SJSA1 (cell line): Measurements from ENCODE around the gene KNDC1. TPM values are rescaled to one million over a fixed set of nuclear protein-coding genes. Genes with fewer than 3 reads are reported as not detected.
A peak's percentile ranks its signal among the peaks of the same experiment; 100 is the strongest.
"Not testable (repeated sequence)": the region's sequence is repeated elsewhere in the genome, so short reads cannot be mapped to it uniquely, and the experiment has no call there.

Source experiments
- DNase-seq, 2 experiments: peaks; one replicate each; pipeline ENCODE4 v3.0.0-alpha.2; 2015 to 2020; ENCODE audit warnings: low spot score in 2 of 2, low read depth in 1 of 2
- H3K27ac ChIP-seq: fragments of 250-450 bp; sonication (Bioruptor Pico); 2 replicates; pipeline ENCODE4 v1.5.1; 2020; ENCODE audit warnings: mild to moderate bottlenecking, moderate library complexity
- H3K27me3 ChIP-seq: fragments of 250-450 bp; sonication (Bioruptor Pico); replicated peaks from 2 replicates; pipeline ENCODE4 v1.5.1; 2020; ENCODE audit warnings: mild to moderate bottlenecking, moderate library complexity
- H3K36me3 ChIP-seq: fragments of 250-450 bp; sonication (Bioruptor Pico); 2 replicates; pipeline ENCODE4 v1.5.1; 2020; ENCODE audit warnings: mild to moderate bottlenecking
- H3K4me1 ChIP-seq: fragments of 250-450 bp; sonication (Bioruptor Pico); replicated peaks from 2 replicates; pipeline ENCODE4 v1.6.1; 2021; ENCODE audit warnings: mild to moderate bottlenecking
- H3K4me3 ChIP-seq: fragments of 250-450 bp; sonication (Bioruptor Pico); 2 replicates; pipeline ENCODE4 v1.5.1; 2020; ENCODE audit warnings: mild to moderate bottlenecking
- H3K9me3 ChIP-seq: fragments of 250-450 bp; sonication (Bioruptor Pico); replicated peaks from 2 replicates; pipeline ENCODE4 v1.5.1; 2020; ENCODE audit warnings: mild to moderate bottlenecking
- total RNA-seq: library from RNA; depleted of rRNA; stranded (reverse); fragments of >200 nt; shearing (Covaris generic); gene quantifications from 2 replicates; pipeline ENCODE4 v1.2.3, GENCODE V29; 2014

Gene KNDC1
- total RNA-seq, 1 experiment from 2014 or later = 0.11 TPM

DNA sequence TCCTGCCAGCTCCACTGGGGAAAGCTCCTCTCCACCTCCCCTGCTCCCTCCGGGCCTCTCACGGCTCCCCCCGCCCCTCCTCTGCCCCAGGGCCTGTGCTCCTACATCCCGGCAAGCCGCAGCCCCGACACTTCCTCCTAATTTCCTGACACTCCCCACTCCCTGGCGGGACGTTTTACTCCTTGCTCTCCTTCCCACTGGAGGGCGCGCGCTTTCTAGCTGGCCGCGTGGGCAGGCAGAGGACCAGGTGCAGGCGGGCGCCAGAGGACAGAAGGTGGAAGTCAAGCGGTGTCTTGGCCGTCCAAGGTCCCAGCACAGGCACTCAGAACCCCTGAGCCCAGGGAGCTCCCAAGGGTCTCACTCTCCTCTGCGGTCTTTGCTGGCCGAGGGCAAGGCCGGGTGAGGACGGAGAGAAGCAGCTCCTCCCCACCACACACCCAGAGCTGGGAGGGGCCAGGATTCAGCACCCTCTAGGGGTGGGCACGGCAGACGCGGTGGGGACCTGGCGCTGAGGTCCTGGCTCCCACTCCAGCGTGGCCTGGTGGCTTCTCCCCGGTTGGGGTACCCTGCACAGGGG, 97.6 kb downstream of the KNDC1 start:
- Histone ChIP-seq H3K36me3 (peaks cover 2% of the 10 kb centered on the region; the same call in 1 of the 2 replicates), H3K27me3 (peaks cover 7% of the 10 kb centered on the region; the same call in 1 of the 2 replicates), H3K4me1 (peaks cover 25% of the 10 kb centered on the region), H3K27ac (no peak overlapping the region), H3K9me3 (peaks cover 3% of the 10 kb centered on the region; the same call in 1 of the 2 replicates), H3K4me3 (no peak overlapping the region)
- no peak for DNase-seq

DNA sequence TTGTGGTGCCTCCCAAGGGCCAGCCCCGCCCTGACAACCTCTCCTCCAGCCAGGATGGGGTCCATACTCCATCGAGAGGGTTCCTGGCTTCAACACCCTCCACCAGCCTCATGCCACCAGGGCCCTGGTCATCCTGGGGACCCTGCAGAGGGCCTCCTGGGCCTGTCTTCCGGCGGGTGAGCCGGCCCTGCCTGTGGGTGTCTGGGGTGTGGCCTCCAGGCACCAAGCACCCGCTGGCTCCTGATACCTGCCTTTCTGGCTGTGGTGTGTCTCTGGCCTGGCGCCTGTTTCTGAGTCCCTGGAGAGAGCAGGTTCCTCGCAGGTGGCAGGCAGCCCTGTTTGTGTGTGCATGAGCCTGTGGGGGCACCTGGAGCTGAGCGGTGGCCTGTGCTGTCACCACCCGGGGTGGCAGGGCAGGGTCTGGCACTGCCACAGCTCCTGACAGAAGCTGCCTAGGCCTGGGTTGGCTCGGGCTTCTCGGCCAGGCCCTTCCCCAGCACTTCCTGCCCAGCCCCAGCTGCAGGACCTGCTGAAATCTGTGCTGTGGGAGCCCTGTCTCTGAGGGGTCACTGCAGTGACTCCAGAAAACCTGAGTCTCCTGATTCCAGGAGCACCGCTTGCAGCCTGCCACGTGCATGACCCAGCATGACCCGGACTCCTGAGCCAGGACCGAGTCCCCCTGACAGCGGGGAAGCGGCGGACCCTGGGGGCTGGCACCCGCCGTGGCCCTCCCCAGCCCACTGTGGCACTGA, 98.2 kb downstream of the KNDC1 start:
- Histone ChIP-seq H3K4me1 (peaks cover 25% of the 10 kb centered on the region), H3K27ac (no peak overlapping the region), H3K36me3 (peaks cover 2% of the 10 kb centered on the region; the same call in 1 of the 2 replicates), H3K9me3 (peaks cover 3% of the 10 kb centered on the region; the same call in 1 of the 2 replicates), H3K27me3 (peaks cover under 1% of the 10 kb centered on the region; the same call in 1 of the 2 replicates), H3K4me3 (no peak overlapping the region)
- DNase-seq = no peak

DNA sequence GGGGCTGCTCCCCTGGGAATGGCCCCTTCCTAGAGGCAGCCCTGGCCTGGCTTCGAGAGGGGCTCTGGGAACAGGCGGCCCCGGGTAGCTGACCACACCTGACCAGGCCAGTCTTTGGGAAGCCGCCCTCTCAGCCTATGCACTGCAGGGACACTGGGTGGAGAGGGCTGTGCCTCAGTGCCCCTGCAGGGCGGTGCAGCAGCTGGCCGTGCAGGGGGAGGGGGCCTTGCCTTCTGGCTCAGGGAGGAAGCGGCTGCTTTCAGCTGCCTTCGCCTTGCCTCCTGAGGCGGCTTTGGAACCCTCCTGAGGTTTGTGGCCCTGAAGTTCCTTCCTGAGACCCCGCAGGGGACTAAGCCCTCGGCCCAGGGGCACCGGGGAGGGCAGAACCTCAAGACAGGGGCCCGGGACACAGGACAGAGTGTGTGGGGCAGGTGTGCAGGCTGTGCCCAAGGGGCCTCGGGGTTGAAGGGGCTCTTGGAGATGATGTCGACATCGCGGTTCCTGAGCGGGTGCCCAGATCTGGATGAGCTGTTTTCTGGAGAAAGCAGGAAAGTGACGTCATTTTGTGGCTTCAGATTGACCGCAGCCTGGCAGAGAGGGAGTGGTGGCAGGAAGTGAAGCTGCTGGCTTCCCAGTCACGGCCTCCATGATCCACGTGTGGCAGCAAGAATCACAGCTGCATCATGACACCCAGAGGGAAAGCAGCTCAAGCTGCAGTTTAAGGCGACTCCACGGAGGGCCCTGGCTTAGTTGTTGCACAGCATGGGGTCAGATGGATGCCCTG, 99.0 kb downstream of the KNDC1 start:
- no peak overlapping the region for H3K4me3 ChIP-seq
- no peaks in the 10 kb centered on the region; the same call in 1 of the 2 replicates for H3K27me3 ChIP-seq
- peak overlapping the region; percentile 68 for H3K27ac ChIP-seq
- H3K36me3 ChIP-seq = peaks cover 2% of the 10 kb centered on the region; the same call in 1 of the 2 replicates
- peaks cover 3% of the 10 kb centered on the region; the same call in 1 of the 2 replicates for H3K9me3 ChIP-seq
- peak; percentile 92 to 96 for DNase-seq
- peaks cover 25% of the 10 kb centered on the region for H3K4me1 ChIP-seq

DNA sequence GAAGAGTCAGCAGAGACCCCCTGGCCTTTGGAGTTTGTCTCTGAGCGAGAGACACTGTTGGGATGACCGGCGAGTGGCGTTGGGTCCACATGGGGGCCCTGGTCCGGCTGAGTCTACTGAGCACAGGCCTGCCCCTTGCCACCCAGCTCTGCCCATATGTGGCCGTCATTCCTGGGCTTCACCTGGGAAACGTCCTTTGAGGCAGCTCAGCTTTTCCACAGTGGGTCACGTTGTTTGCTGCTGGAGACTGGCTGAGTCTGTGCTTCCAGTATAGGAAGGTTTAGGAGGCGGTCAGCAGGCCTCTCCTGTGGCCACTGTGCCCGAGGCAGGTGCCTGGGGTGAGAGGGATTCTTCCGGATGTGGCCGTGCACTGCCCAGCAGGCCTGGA, 99.6 kb downstream of the KNDC1 start:
- Histone ChIP-seq H3K27ac (peak overlapping the region; percentile 65), H3K9me3 (peaks cover 3% of the 10 kb centered on the region; the same call in 1 of the 2 replicates), H3K36me3 (peaks cover 2% of the 10 kb centered on the region; the same call in 1 of the 2 replicates), H3K4me3 (no peak overlapping the region), H3K4me1 (peaks cover 25% of the 10 kb centered on the region), H3K27me3 (no peaks in the 10 kb centered on the region; the same call in 1 of the 2 replicates)
- DNase-seq = no peak

DNA sequence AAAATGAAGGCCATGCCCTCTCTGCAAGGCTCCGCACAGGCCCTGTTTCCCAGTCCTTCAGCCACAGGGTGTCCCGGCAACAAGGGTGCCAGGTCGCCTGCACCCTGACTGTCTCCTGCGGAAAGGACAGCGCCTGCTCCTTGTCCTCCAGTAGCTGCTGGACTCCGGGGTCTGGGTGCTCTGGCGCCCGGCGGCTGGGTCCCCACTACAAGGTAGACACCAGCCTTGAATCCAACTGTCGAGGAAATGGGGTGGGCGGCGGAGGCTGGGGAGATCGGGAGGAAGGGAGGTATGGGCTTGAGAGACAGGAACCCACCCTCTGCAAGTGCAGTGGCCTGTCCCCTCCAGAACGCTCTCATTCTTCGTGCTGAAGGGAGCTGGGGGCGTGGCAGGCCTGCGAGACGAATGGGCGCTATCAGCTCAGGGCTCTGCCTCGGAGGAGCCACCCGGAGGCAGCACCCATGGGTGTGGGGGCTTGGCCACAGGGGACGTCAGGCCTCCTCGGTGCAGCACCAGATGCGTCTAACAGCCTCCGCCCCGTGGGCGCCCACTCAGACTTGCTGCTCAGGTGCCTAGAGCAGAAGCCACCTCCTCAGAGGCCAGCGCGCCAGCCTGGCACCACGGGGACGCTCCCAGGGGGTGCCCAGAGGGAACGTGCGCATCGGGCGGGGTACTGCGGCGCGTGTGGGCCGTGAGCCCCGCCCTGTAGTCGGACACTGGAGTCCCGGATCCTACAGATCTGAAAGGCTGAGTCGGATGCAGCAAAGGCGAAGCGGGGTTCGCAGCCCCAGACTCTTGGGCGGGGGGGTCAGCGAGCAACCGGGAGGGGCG, 101.1 kb downstream of the KNDC1 start:
- peaks cover 2% of the 10 kb centered on the region; the same call in 1 of the 2 replicates for H3K36me3 ChIP-seq
- peaks cover 3% of the 10 kb centered on the region; the same call in 1 of the 2 replicates for H3K9me3 ChIP-seq
- DNase-seq = peak in 1 of 2 experiments; percentile 38
- no peaks in the 10 kb centered on the region; the same call in 1 of the 2 replicates for H3K27me3 ChIP-seq
- H3K4me3 ChIP-seq = peak overlapping the region; percentile 91
- peak overlapping the region; percentile 97 for H3K27ac ChIP-seq
- H3K4me1 ChIP-seq = peaks cover 25% of the 10 kb centered on the region

DNA sequence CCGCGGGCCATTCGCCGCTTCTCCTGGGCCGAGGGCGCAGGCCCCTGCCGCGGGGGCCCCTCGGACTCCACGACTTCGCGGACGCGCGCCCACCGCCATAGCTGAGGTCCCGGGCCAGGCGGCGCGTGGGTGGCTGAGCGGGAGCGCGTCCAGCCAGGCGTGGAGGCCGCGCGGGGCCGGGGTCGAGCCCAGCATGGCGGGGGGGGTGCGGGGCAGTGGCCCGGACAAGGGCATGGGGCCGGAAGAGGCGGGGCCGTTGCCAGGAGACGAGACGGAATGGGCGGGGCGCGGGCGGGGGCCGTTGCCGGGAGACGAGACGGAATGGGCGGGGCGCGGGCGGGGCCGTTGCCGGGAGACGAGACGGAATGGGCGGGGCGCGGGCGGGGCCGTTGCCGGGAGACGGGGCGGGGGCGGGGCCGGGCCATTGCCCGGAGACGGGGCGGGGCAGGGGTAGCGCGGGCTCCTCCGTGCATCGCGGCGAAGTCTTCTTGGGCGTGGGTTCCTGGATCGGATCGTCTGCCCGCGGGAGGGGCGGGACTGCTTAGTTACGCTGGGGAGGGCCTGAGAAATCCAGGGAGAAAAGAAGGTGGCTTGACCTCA, 101.8 kb downstream of the KNDC1 start:
- Histone ChIP-seq H3K4me3 (peak overlapping the region; percentile 91), H3K27ac (peak overlapping the region; percentile 97), H3K4me1 (peaks cover 25% of the 10 kb centered on the region), H3K27me3 (no peaks in the 10 kb centered on the region; the same call in 1 of the 2 replicates), H3K9me3 (peaks cover 3% of the 10 kb centered on the region; the same call in 1 of the 2 replicates), H3K36me3 (peaks cover 2% of the 10 kb centered on the region; the same call in 1 of the 2 replicates)
- peak in 1 of 2 experiments; percentile 87 for DNase-seq

DNA sequence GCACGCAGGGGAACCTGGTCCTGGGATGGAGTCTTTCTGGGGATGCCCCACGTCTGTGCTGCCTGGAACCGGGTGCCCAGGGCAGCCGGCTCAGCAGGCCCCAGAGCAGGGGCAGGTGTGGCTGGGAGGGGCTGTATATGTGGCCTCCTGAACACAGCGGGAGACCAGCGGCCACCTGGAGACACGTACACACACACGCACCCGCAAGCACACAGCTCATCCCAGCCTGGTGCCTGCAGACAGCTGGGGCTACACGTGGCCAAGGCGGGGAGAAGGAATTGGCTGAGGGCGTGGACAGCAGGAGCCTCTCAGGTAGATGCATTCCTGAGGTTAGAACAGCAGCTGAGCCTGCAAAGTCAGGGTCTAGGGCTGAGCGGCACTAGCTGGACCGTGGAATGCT, 102.7 kb downstream of the KNDC1 start:
- H3K27me3 ChIP-seq = no peaks in the 10 kb centered on the region; the same call in 1 of the 2 replicates
- H3K4me1 ChIP-seq = peaks cover 25% of the 10 kb centered on the region
- H3K4me3 ChIP-seq = no peak overlapping the region
- peaks cover 2% of the 10 kb centered on the region; the same call in 1 of the 2 replicates for H3K36me3 ChIP-seq
- DNase-seq = no peak
- H3K9me3 ChIP-seq = peaks cover 3% of the 10 kb centered on the region; the same call in 1 of the 2 replicates
- H3K27ac ChIP-seq = no peak overlapping the region

DNA sequence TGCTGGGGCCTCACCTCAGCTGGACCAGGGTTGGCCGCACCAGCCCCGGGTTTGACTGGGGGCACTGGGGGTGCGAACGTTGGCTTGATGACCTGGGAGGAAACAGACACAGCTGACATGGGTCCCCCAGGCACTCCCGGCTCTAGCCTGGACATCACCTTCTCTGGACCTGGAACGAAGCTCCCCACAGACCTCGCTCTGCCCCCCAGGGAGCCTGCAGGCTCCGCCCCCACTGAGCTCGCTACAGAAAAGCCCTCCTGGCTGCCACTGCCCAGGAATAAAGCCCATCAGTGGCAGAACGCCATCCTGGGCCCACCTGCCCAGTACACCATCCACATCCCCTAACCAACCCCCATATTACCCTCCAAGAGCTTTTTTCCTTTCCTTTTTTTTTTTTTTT, 103.7 kb downstream of the KNDC1 start:
- no peak for DNase-seq
- H3K27ac ChIP-seq = no peak overlapping the region
- no peak overlapping the region for H3K4me3 ChIP-seq
- H3K27me3 ChIP-seq = no peaks in the 10 kb centered on the region; the same call in 1 of the 2 replicates
- peaks cover 22% of the 10 kb centered on the region for H3K4me1 ChIP-seq
- peaks cover 2% of the 10 kb centered on the region; the same call in 1 of the 2 replicates for H3K36me3 ChIP-seq
- peaks cover 3% of the 10 kb centered on the region; the same call in 1 of the 2 replicates for H3K9me3 ChIP-seq

DNA sequence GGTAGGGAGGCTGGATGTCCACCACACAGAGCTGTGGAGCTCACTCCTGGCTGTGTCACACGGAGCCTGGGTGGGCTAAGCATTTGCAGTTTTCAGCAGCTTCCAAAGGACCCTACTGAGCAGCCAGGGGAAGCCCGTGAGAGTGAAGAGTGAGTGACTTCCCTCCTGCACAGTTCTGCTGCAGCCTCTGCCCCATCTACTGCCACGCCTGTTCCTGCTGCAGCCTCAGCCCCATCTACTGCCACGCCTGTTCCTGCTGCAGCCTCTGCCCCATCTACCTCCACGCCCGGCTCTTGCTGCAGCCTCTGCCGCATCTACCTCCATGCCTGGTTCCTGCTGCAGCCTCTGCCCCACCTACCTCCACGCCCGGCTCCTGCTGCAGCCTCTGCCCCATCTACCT, 104.4 kb downstream of the KNDC1 start:
- peaks cover 3% of the 10 kb centered on the region; the same call in 1 of the 2 replicates for H3K9me3 ChIP-seq
- H3K4me1 ChIP-seq = peaks cover 14% of the 10 kb centered on the region
- DNase-seq = no peak
- H3K4me3 ChIP-seq = no peak overlapping the region
- no peaks in the 10 kb centered on the region; the same call in 1 of the 2 replicates for H3K27me3 ChIP-seq
- H3K27ac ChIP-seq = no peak overlapping the region
- H3K36me3 ChIP-seq = peaks cover 2% of the 10 kb centered on the region; the same call in 1 of the 2 replicates

DNA sequence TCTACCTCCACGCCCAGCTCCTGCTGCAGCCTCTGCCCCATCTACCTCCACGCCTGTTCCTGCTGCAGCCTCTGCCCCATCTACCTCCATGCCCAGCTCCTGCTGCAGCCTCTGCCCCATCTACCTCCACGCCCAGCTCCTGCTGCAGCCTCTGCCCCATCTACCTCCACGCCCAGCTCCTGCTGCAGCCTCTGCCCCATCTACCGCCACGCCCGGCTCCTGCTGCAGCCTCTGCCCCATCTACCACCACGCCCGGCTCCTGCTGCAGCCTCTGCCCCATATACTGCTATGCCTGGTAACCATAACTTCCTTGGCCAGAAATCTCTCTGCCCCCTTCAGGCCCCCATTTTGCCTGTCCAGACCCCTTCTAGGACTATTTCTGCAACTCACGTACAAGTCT, 105.0 kb downstream of the KNDC1 start:
- H3K9me3 ChIP-seq, H3K27ac ChIP-seq, H3K4me1 ChIP-seq, DNase-seq, H3K4me3 ChIP-seq, H3K36me3 ChIP-seq, H3K27me3 ChIP-seq: not testable (repeated sequence)

DNA sequence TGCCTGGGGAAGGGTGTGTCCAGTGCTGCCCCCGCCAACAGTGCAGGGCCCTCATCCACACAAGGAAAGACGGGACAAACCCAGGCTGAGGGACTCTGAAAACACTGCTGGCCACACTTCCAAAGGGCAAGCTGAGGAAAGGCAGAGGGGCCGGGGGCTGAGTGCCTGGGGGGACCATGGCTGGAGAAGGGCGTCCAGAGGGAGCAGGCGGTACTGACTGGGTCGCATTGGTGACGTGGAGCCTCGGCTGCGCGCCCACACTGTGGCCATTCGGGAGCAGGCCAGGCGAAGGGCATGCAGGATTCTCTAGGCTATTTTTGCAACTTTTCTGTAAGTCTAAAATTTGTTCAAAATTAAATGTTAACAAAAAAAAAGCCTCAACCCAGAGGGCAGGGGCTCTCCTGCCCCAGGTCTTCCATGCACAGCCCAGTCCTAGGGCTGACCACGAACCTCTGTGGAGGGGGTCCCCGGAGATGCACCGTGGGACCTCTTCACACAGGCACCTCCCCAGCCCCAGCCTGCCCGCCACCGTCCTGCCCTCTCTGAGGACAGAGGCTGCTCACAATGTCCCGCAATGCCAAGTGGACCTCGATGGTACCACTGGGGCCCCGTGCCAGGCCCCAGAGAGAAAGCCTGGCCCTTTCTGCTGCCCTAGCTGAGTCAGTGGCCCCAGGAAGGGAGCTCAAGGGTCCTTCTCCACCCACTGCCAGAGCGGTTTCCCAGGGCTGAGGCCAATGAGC, 106.2 kb downstream of the KNDC1 start:
- Histone ChIP-seq H3K9me3 (peaks cover 3% of the 10 kb centered on the region; the same call in 1 of the 2 replicates), H3K36me3 (peaks cover 2% of the 10 kb centered on the region; the same call in 1 of the 2 replicates), H3K27ac (no peak overlapping the region), H3K27me3 (no peaks in the 10 kb centered on the region; the same call in 1 of the 2 replicates), H3K4me1 (peaks cover 5% of the 10 kb centered on the region), H3K4me3 (no peak overlapping the region)
- DNase-seq = no peak

DNA sequence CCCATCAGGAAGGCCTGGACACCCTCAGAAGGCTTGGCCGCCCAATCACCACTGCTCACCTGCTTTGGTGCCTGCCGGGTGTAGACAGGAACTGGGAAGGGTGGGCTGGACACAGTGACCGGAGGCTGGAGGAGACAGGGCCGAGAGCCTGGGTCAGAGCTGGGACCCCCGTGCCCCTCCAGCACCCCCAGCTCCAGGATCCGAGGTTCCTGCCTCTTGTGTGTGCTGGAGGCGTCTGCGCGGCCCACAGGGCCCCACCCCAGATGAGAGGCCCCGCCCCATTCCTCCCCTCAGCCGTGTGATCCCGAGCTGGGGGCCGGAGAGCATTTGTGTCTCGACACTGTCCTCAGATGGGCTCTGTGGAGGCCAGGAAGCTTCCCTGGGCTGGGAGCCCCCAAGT, 107.3 kb downstream of the KNDC1 start:
- no peak for DNase-seq
- Histone ChIP-seq H3K27ac (no peak overlapping the region), H3K36me3 (no peaks in the 10 kb centered on the region), H3K27me3 (no peaks in the 10 kb centered on the region; the same call in 1 of the 2 replicates), H3K4me1 (no peaks in the 10 kb centered on the region), H3K9me3 (no peaks in the 10 kb centered on the region), H3K4me3 (no peak overlapping the region)
